MCF 10A (cell line): ENCODE data around the gene PPP1R16B. TPM values are rescaled to one million over a fixed set of nuclear protein-coding genes. Genes with fewer than 3 reads are reported as not detected.

ENCODE experiments used
- BruUV-seq: library from RNA; stranded (reverse); fragments of 400-500 nt; replicated peaks from 2 replicates; lab custom pipeline; 2021; lab: Mats Ljungman, UMichigan
- CTCF ChIA-PET: fragments of 300-600 bp; sonication (Branson Sonifier 250); formaldehyde crosslinking; extraction: SDS; loops from one replicate; lab custom pipeline; 2021; ENCODE audit warnings: antibody characterized with exemption, inconsistent platforms; lab: Yijun Ruan, JAX
- POLR2A ChIA-PET: fragments of 300-600, 350-650 bp; sonication (Branson Sonifier 250); formaldehyde crosslinking; extraction: SDS; loops from one replicate; lab custom pipeline; 2020; ENCODE audit warnings: antibody characterized with exemption, inconsistent platforms; lab: Yijun Ruan, JAX
- DNase-seq: peaks from one replicate; pipeline ENCODE4 v3.0.0-alpha.2; 2018; ENCODE audit not compliant: unreplicated experiment
- H3K27ac Mint-ChIP-seq: one replicate; pipeline ENCODE4 v1.8.0; 2022; ENCODE audit warnings: mild to moderate bottlenecking, low read depth, mixed read lengths; ENCODE audit not compliant: unreplicated experiment
- H3K27me3 Mint-ChIP-seq: one replicate; pipeline ENCODE4 v1.8.0; 2022; ENCODE audit warnings: mixed read lengths; ENCODE audit not compliant: insufficient read depth, unreplicated experiment
- H3K36me3 Mint-ChIP-seq: one replicate; pipeline ENCODE4 v1.8.0; 2022; ENCODE audit warnings: mild to moderate bottlenecking, moderate library complexity, mixed read lengths; ENCODE audit not compliant: insufficient read depth, unreplicated experiment
- H3K4me1 Mint-ChIP-seq: one replicate; pipeline ENCODE4 v1.8.0; 2022; ENCODE audit warnings: mixed read lengths; ENCODE audit not compliant: insufficient read depth, unreplicated experiment
- H3K4me3 Mint-ChIP-seq: one replicate; pipeline ENCODE4 v1.8.0; 2022; ENCODE audit warnings: mild to moderate bottlenecking, moderate library complexity, mixed read lengths; ENCODE audit not compliant: unreplicated experiment
- H3K9me3 Mint-ChIP-seq: one replicate; pipeline ENCODE4 v1.8.0; 2022; ENCODE audit warnings: mixed read lengths; ENCODE audit not compliant: unreplicated experiment
- CTCF ChIP-seq: fragments of 200-600 bp; IDR thresholded peaks from one replicate; pipeline ENCODE4 v1.8.0; 2022; ENCODE audit warnings: antibody characterized with exemption, mild to moderate bottlenecking; ENCODE audit not compliant: unreplicated experiment
- intact Hi-C: fragments of 100-400 bp; cut with micrococcal nuclease; formaldehyde crosslinking; loops from 2 replicates; pipeline ENCODE4 v1.14.1; 2022
- total RNA-seq: library from RNA; stranded (reverse); gene quantifications from 2 replicates; pipeline ENCODE4 v1.2.3, GENCODE V29; 2022

Gene PPP1R16B
- total RNA-seq, 1 experiment from 2014 or later: not detected

GRCh38 chr20:38897267-38897666 is 91.8 kb downstream of the PPP1R16B start:
- no peaks in the 10 kb centered on the region for H3K9me3 Mint-ChIP-seq
- H3K36me3 Mint-ChIP-seq: no peaks in the 10 kb centered on the region
- ChIA-PET CTCF (interaction anchor here (0.6 to 1.2 kb wide), 7 partner anchors 9 to 257 kb away, joined by 3 to 6 read pairs (median 3); no protein-coding TSS in a partner anchor), POLR2A (no interaction called here)
- peaks cover 30% of the 10 kb centered on the region for H3K27me3 Mint-ChIP-seq
- no peak for TF ChIP-seq CTCF
- peaks cover 10% of the 10 kb centered on the region for H3K4me1 Mint-ChIP-seq
- BruUV-seq: no TSS peak
- no peak overlapping the region for H3K4me3 Mint-ChIP-seq
- DNase-seq: no peak
- H3K27ac Mint-ChIP-seq: no peak overlapping the region
- intact Hi-C loops: no loop called here

- ChIA-PET POLR2A (interaction anchor here (0.6 kb wide), 1 partner anchor 297 kb away, joined by 3 read pairs; no protein-coding TSS in a partner anchor), CTCF (interaction anchor here (0.8 to 3.6 kb wide), 5 partner anchors 8 to 255 kb away, joined by 3 to 16 read pairs (median 4); no protein-coding TSS in a partner anchor)
- Mint-ChIP-seq H3K27me3 (peaks cover 59% of the 10 kb centered on the region), H3K4me1 (no peaks in the 10 kb centered on the region), H3K4me3 (no peak overlapping the region), H3K36me3 (no peaks in the 10 kb centered on the region), H3K9me3 (peaks cover 15% of the 10 kb centered on the region), H3K27ac (no peak overlapping the region)
- BruUV-seq: no TSS peak
- intact Hi-C loops: no loop called here
- TF ChIP-seq CTCF: no peak
- DNase-seq: no peak
These were observed 95.1 kb downstream of the PPP1R16B start for GRCh38 chr20:38900606-38901005.

GRCh38 chr20:38902601-38903000 is 97.1 kb downstream of the PPP1R16B start:
- Mint-ChIP-seq H3K27me3 (peaks cover 57% of the 10 kb centered on the region), H3K27ac (no peak overlapping the region), H3K4me3 (no peak overlapping the region), H3K36me3 (no peaks in the 10 kb centered on the region), H3K9me3 (peaks cover 15% of the 10 kb centered on the region), H3K4me1 (no peaks in the 10 kb centered on the region)
- no peak for DNase-seq
- no peak for TF ChIP-seq CTCF
- intact Hi-C loops: no loop called here
- no TSS peak for BruUV-seq
- CTCF ChIA-PET: interaction anchor here (0.7 to 3.6 kb wide), 6 partner anchors 8 to 147 kb away, joined by 3 to 16 read pairs (median 4); no protein-coding TSS in a partner anchor
- POLR2A ChIA-PET: interaction anchor here (0.6 to 1.0 kb wide), 2 partner anchors 18 to 286 kb away, joined by 3 to 4 read pairs; no protein-coding TSS in a partner anchor

- Mint-ChIP-seq H3K27me3 (peaks cover 64% of the 10 kb centered on the region), H3K9me3 (peaks cover 15% of the 10 kb centered on the region), H3K36me3 (no peaks in the 10 kb centered on the region), H3K4me3 (no peak overlapping the region), H3K4me1 (no peaks in the 10 kb centered on the region), H3K27ac (no peak overlapping the region)
- intact Hi-C loops: no loop called here
- no peak for DNase-seq
- no TSS peak for BruUV-seq
- no peak for TF ChIP-seq CTCF
- POLR2A ChIA-PET: interaction anchor here (0.6 kb wide), 1 partner anchor 286 kb away, joined by 4 read pairs; no protein-coding TSS in a partner anchor
- CTCF ChIA-PET: interaction anchor here (0.7 to 3.6 kb wide), 7 partner anchors 9 to 172 kb away, joined by 3 to 16 read pairs (median 3); no protein-coding TSS in a partner anchor
These were observed 97.8 kb downstream of the PPP1R16B start for GRCh38 chr20:38903335-38903734.
